Measurements from ENCODE around the gene IL22RA1. TPM values are rescaled to one million over a fixed set of nuclear protein-coding genes. Genes with fewer than 3 reads are reported as not detected.

IL22RA1 gene
- total and polyA plus RNA-seq, 2 of the 8 experiments (the other 6 are each of a cell fraction or from before 2014, with no cell fraction given) = 0.17 to 0.32 TPM

- no peak overlapping the region for H2AK5ac ChIP-seq (ENCODE audit: low read depth, low read length)
- DNase-seq (ENCODE audit: low read depth in 1 of 2, low spot score in 2 of 2) (no peak), FAIRE-seq (no peak)
- H3K18ac ChIP-seq (ENCODE audit: extremely low read depth, low read length) = no peak overlapping the region
- peaks cover 5% of the 10 kb centered on the region; the same call in 1 of the 2 replicates for H3K23me2 ChIP-seq (ENCODE audit: low read depth, low read length)
- no peaks in the 10 kb centered on the region for H3K36me3 ChIP-seq (ENCODE audit: control insufficient read depth in 2 of 4, insufficient read depth in 4 of 4, low read length in 3 of 4)
- H4K8ac ChIP-seq (ENCODE audit: extremely low read depth, insufficient read depth, low read length) = peak overlapping the region; percentile 12; the same call in 1 of the 2 replicates
- H3K27me3 ChIP-seq (replicated peaks in 1 of 4; ENCODE audit: control insufficient read depth in 3 of 4, extremely low read depth in 1 of 4, insufficient read depth in 3 of 4, low read length in 3 of 4) = no peaks in the 10 kb centered on the region
- no peak overlapping the region for H2AFZ ChIP-seq (ENCODE audit: low read length)
- H4K20me1 ChIP-seq (replicated peaks in 1 of 2; ENCODE audit: control insufficient read depth in 1 of 2, insufficient read depth in 2 of 2, low read length in 2 of 2) = no peaks in the 10 kb centered on the region
- H3K23ac ChIP-seq (ENCODE audit: insufficient read length) = no peak overlapping the region
- no peak overlapping the region for H3K9ac ChIP-seq (replicated peaks in 1 of 4; ENCODE audit: extremely low read depth in 1 of 4, low read depth in 3 of 4, low read length in 3 of 4)
- CTCF ChIA-PET (ENCODE audit: partially characterized antibody) = interaction anchor here (1.1 to 1.4 kb wide), 3 partner anchors 16 to 110 kb away, joined by 3 to 4 read pairs (median 3); partner anchors contain the start of gene MYOM3
- H2BK120ac ChIP-seq (replicated peaks; ENCODE audit: low read depth, low read length) = no peak overlapping the region
- H2BK15ac ChIP-seq (ENCODE audit: low read length) = no peak overlapping the region
- no peaks in the 10 kb centered on the region; a peak in 1 of 7 replicates for H3K4me1 ChIP-seq (replicated peaks in 1 of 4; ENCODE audit: control insufficient read depth in 3 of 4, insufficient read depth in 4 of 4, low read length in 3 of 4)
- H4K5ac ChIP-seq (ENCODE audit: insufficient read length, low read depth, low read length) = no peak overlapping the region
- no peak overlapping the region for H2BK12ac ChIP-seq (ENCODE audit: low read depth, low read length)
- H3K4me3 ChIP-seq (ENCODE audit: extremely low read depth in 1 of 4, insufficient read depth in 2 of 4, low read depth in 3 of 4, low read length in 4 of 4) = no peak overlapping the region
- H2BK5ac ChIP-seq (ENCODE audit: low read depth, low read length) = no peak overlapping the region
- H3K4me2 ChIP-seq (ENCODE audit: insufficient read depth in 1 of 2, low read depth in 2 of 2, low read length in 2 of 2) = no peak overlapping the region
- TF ChIP-seq JUND (IDR thresholded peaks at IDR 0.05; ENCODE audit: low read length) = no peak
- no peak for TF ChIP-seq RXRA (IDR thresholded peaks at IDR 0.05; ENCODE audit: insufficient read depth, low read depth, low read length)
- TF ChIP-seq EZH2 (IDR thresholded peaks at IDR 0.05; ENCODE audit: low read depth, low read length, severe bottlenecking) = no peak
- no peak for TF ChIP-seq MAFK (IDR thresholded peaks at IDR 0.05; ENCODE audit: low read depth, low read length)
- TF ChIP-seq SIRT6 (IDR thresholded peaks at IDR 0.05; ENCODE audit: low read length) = no peak
- no peak for TF ChIP-seq TBP (IDR thresholded peaks at IDR 0.05; ENCODE audit: low read depth, low read length)
- TF ChIP-seq FOSL1 (IDR thresholded peaks at IDR 0.05; ENCODE audit: insufficient read depth, low read depth, low read length) = no peak
- no peak for TF ChIP-seq EGR1 (IDR thresholded peaks at IDR 0.05; ENCODE audit: borderline replicate concordance, low read depth, low read length)
- no peak for TF ChIP-seq CBX8 (IDR thresholded peaks at IDR 0.05; ENCODE audit: borderline replicate concordance, low read depth, low read length)
- no peak for TF ChIP-seq JUN (IDR thresholded peaks at IDR 0.05; ENCODE audit: low read depth, low read length)
- no peak for TF ChIP-seq POLR2A (IDR thresholded peaks at IDR 0.05; ENCODE audit: control extremely low read depth in 1 of 2, low read depth in 2 of 2, low read length in 2 of 2)
- H4K91ac ChIP-seq (replicated peaks; ENCODE audit: insufficient read length, low read length) = no peak overlapping the region
- no peak overlapping the region for H3K14ac ChIP-seq (ENCODE audit: insufficient read length)
- H3K4ac ChIP-seq (replicated peaks; ENCODE audit: insufficient read length, low read depth, low read length) = no peak overlapping the region
- no peaks in the 10 kb centered on the region for H3K9me3 ChIP-seq (ENCODE audit: insufficient read depth in 2 of 2, low read depth in 1 of 2, low read length in 1 of 2)
- POLR2A ChIA-PET (ENCODE audit: partially characterized antibody) = interaction anchor here (0.5 to 1.1 kb wide), 2 partner anchors 61 to 78 kb away, joined by 3 read pairs; no protein-coding TSS in a partner anchor
- WGBS, 2 experiments (ENCODE audit: extremely low coverage in 1 of 2, insufficient coverage in 1 of 2, insufficient read length in 1 of 2, insufficient replicate concordance in 2 of 2, low coverage in 1 of 2, low lambda C conversion rate in 2 of 2, missing lambda C conversion rate in 1 of 2) = 90% methylated on average over 12 of the region's 14 CpGs; no CpG with 5 or more reads in 1 of the 2 experiments
- no peak overlapping the region for H3K27ac ChIP-seq (ENCODE audit: low read depth, low read length)
- H3K56ac ChIP-seq (replicated peaks; ENCODE audit: insufficient read length, low read depth, low read length) = no peak overlapping the region
- H3K79me1 ChIP-seq (ENCODE audit: low read depth, low read length) = no peaks in the 10 kb centered on the region
- H3K79me2 ChIP-seq (ENCODE audit: control insufficient read depth in 1 of 2, insufficient read depth in 2 of 2, low read length in 2 of 2) = no peaks in the 10 kb centered on the region
- H2BK20ac ChIP-seq (ENCODE audit: low read length) = no peak overlapping the region
Measured at GRCh38 chr1:24089027-24089742, 53.8 kb downstream of the IL22RA1 start.
